B cell (primary cell): ENCODE data around the gene TKT.

Experiments
- EZH2 ChIP-seq: IDR thresholded peaks from 2 replicates; pipeline ENCODE4 v1.6.1; 2012; ENCODE audit warnings: borderline replicate concordance, low read depth, mild to moderate bottlenecking, moderate library complexity, low read length; ENCODE audit not compliant: insufficient read depth, poor library complexity, severe bottlenecking
- TF ChIP-seq, protein P1 (sequence below): fragments of 200-600 bp; IDR thresholded peaks from one replicate; pipeline ENCODE4 v1.8.0; 2022; ENCODE audit warnings: antibody characterized with exemption, mild to moderate bottlenecking

DNA sequence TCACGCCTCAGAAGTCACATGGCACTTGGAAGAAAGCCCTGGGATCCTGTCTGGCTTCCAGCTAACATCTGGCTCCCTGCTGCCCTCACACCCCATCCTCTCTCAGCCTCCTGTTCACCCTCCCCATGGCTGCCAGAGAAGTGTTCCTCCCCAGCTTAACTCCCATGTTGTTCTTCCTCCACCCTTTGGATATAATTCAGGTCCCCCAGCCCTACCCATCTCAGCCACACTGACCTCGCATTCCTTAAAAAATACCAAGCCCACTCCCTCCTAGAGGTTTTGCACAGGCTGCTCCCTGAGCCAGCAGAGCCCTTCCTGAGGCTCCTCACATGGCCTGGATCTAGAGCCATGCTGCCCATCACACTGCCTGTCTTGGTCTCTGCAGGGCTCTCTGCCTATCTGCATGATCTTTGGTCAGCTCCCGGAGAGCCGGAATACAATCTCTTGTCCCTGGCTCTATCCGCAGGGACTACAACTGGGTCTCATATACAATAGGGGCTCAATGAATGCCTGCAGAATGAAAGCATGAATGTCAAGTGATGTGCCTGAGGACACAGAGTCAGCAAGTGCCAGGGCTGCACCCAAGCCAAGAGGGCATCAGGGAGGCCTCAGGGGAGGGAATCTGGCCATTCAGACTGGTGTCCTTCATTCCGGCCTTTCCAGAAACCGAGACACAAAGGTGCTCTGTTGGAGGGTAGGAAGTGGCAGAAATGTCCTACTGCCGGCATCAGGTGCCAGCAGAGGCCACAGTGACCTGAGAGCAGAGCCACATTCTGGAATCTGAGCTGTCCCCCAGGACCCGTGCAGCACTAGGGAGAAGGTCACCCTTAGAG is 3.8 kb upstream of the TKT start:
- TF ChIP-seq, protein P1, sequence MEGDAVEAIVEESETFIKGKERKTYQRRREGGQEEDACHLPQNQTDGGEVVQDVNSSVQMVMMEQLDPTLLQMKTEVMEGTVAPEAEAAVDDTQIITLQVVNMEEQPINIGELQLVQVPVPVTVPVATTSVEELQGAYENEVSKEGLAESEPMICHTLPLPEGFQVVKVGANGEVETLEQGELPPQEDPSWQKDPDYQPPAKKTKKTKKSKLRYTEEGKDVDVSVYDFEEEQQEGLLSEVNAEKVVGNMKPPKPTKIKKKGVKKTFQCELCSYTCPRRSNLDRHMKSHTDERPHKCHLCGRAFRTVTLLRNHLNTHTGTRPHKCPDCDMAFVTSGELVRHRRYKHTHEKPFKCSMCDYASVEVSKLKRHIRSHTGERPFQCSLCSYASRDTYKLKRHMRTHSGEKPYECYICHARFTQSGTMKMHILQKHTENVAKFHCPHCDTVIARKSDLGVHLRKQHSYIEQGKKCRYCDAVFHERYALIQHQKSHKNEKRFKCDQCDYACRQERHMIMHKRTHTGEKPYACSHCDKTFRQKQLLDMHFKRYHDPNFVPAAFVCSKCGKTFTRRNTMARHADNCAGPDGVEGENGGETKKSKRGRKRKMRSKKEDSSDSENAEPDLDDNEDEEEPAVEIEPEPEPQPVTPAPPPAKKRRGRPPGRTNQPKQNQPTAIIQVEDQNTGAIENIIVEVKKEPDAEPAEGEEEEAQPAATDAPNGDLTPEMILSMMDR: no peak
- no peak for TF ChIP-seq EZH2
